Thyroid gland (tissue), 4 donors: ENCODE measurements around the gene SMIM41. TPM values are rescaled to one million over a fixed set of nuclear protein-coding genes. Genes with fewer than 3 reads are reported as not detected.

Experiments used
- DNase-seq, 2 donors: peaks; one replicate each; pipeline ENCODE4 v3.0.0-alpha.2; 2019
- H3K27ac ChIP-seq, 3 donors: fragments of 200-600 bp; sonication (generic); 1 replicate in 2 of 3; 2 replicates in 1 of 3; pipeline ENCODE4 v1.5.1; 2016 to 2019; ENCODE audit warnings: mild to moderate bottlenecking in 1 of 3, moderate library complexity in 1 of 3
- H3K27me3 ChIP-seq: fragments of 200-600 bp; sonication (generic); one replicate; pipeline ENCODE4 v1.5.1; 2019
- H3K36me3 ChIP-seq, 2 donors: fragments of 200-600 bp; sonication (generic); one replicate each; pipeline ENCODE4 v1.5.1; 2016 to 2019
- H3K4me1 ChIP-seq, 2 donors: fragments of 200-600 bp; sonication (generic); one replicate each; pipeline ENCODE4 v1.5.1; 2017 to 2019
- H3K4me3 ChIP-seq, 3 donors: fragments of 200-600 bp; sonication (generic); replicated peaks in 1 of 3; 1 replicate in 2 of 3; 2 replicates in 1 of 3; pipeline ENCODE4 v1.5.1; 2016; ENCODE audit warnings: mild to moderate bottlenecking in 1 of 3
- H3K9me3 ChIP-seq: fragments of 200-600 bp; sonication (generic); one replicate; pipeline ENCODE4 v1.5.1; 2017
- CTCF ChIP-seq, 6 experiments: fragments of 200-600 bp in 3 of 6; fragments of 450-650 bp in 3 of 6; sonication (generic) in 3 of 6; IDR thresholded peaks; one replicate each; pipeline ENCODE4 v1.5.1; 2016 to 2019; ENCODE audit warnings: antibody characterized with exemption in 6 of 6, mild to moderate bottlenecking in 2 of 6, inconsistent platforms in 1 of 6, moderate library complexity in 1 of 6
- POLR2A ChIP-seq, 2 donors: fragments of 450-650 bp; IDR thresholded peaks; one replicate each; pipeline ENCODE4 v1.6.1; 2017; ENCODE audit warnings: antibody characterized with exemption in 2 of 2, mild to moderate bottlenecking in 2 of 2, moderate library complexity in 1 of 2
- WGBS, 2 donors: methylation state at CpG; one replicate each; pipeline ENCODE4 v1.1.5; 2017; 5-methylcytosine and 5-hydroxymethylcytosine counted together
- intact Hi-C: fragments of 100-400 bp; cut with DNase I; formaldehyde crosslinking; loops from one replicate; pipeline ENCODE4 v1.15.1; 2023
- total RNA-seq, 4 donors: library from RNA; depleted of rRNA; stranded (reverse); fragments of >200 nt; gene quantifications; one replicate each; pipeline ENCODE4 v1.2.3, GENCODE V29; 2016

Gene SMIM41
- total RNA-seq, 4 donors from 2014 or later = 0.67 TPM; not detected in 3

DNA sequence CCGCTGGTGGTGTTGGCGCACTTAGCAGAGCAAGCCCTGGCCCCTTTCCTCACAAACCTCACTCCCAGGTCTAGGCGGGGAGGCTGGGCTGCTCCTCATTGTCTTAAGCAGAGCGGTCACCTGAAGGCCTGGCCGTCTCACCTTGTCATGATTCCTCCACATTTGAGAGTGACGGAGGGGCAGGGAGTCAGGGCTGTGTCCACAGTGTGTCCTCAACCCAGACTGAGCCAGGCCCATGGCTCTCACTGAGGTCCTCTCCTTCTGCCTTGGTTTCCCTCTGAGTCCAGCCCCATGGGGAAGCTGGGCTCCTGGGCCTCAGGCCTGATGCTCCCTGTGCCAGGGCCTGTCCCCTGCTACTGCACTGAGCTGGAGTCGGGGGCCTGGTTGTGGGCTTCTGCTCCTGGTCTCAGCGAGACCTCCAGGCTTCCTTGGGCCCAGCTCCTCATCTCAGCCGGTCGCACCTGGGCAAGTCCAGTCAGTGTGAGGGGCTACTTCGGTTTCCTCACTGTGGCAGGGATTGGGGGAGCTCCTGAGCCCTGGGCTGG lies 67.4 kb downstream of the SMIM41 start:
- H3K9me3 ChIP-seq = no peaks in the 10 kb centered on the region
- intact Hi-C loops = no loop called here
- 83 to 93% methylated on average over 7 of the region's 11 CpGs for WGBS, 2 donors
- H3K27me3 ChIP-seq = no peaks in the 10 kb centered on the region
- H3K36me3 ChIP-seq = no peaks in the 10 kb centered on the region
- H3K4me1 ChIP-seq = peaks cover 39 to 76% of the 10 kb centered on the region in 2 donors
- no peak overlapping the region for H3K4me3 ChIP-seq
- no peak for TF ChIP-seq CTCF (IDR thresholded peaks at IDR 0.05)
- TF ChIP-seq POLR2A (IDR thresholded peaks at IDR 0.05) = no peak
- DNase-seq = peak in 1 of 2 donors; percentile 18
- H3K27ac ChIP-seq = peak overlapping the region; percentile 97 to 100 (median 98)

DNA sequence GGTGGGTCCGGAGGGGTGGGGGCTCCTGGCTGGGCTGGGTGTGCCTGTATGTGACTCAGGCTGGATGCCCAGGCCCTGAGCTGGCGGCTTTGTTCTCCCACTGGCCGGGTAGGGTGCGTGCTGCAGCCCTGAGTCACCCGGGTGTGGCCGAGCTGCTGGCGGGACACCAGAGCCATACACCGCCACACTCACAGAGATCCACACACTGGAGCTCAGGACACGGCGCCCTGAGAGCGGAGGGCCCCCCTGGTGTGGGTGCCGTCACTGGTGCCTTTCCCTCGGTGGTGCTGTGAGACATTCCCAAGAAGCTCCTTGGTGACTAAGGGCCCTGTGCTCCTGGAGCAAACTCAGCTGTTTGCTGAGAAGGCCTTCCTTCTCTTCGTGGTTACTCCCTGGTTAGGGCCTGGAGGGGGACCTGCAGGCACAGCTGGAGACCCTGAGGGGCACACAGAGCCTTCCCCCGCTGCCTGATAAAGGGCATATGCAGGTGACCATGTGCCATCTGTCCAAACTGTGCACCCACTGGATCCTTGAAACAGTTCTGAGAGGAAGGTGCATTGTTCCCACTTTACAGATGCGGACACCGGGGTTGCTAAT lies 68.0 kb downstream of the SMIM41 start:
- Histone ChIP-seq H3K36me3 (no peaks in the 10 kb centered on the region), H3K9me3 (no peaks in the 10 kb centered on the region), H3K27ac (peak overlapping the region; percentile 97 to 100 (median 98)), H3K4me1 (peaks cover 42 to 82% of the 10 kb centered on the region in 2 donors), H3K27me3 (no peaks in the 10 kb centered on the region), H3K4me3 (no peak overlapping the region)
- peak; percentile 97 for DNase-seq
- intact Hi-C loops = no loop called here
- TF ChIP-seq POLR2A (IDR thresholded peaks at IDR 0.05) = peak; percentile 9 to 82
- TF ChIP-seq CTCF (IDR thresholded peaks at IDR 0.05) = peak in 1 of 6 experiments; percentile 14
- 30 to 56% methylated on average over 2 to 9 of the region's 17 CpGs for WGBS, 2 donors

DNA sequence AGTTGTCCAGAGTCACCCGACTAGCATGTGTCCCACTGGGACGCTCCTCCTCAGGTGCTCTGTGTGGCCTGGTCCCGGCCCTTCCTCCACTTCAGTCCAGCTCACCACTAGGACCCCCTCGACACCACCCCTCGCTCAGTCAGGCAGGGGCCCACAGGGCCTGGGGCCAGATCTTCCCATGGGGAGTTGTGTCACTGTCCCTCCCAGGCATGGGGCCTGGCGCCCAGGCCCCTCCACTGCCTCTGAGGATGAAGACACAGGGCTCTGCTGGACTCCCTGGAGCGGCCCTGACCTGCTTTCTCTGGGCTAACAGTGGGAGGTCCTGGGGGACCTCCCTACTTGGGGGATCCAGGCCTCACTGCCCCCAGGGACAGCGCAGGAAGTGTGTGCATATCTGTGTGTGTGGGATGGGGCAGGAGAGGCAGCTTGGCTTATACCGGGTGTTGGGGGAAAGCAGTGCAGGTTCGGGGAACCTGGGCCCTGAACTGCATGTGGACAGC lies 68.5 kb downstream of the SMIM41 start:
- intact Hi-C loops = no loop called here
- no peaks in the 10 kb centered on the region for H3K9me3 ChIP-seq
- TF ChIP-seq CTCF (IDR thresholded peaks at IDR 0.05) (no peak), POLR2A (IDR thresholded peaks at IDR 0.05) (no peak)
- H3K4me1 ChIP-seq = peaks cover 43 to 87% of the 10 kb centered on the region in 2 donors
- DNase-seq = no peak
- H3K36me3 ChIP-seq = no peaks in the 10 kb centered on the region
- 87 to 100% methylated on average over 5 of the region's 10 CpGs for WGBS, 2 donors
- H3K4me3 ChIP-seq = no peak overlapping the region
- peak overlapping the region; percentile 97 to 100 (median 98) for H3K27ac ChIP-seq
- H3K27me3 ChIP-seq = no peaks in the 10 kb centered on the region

DNA sequence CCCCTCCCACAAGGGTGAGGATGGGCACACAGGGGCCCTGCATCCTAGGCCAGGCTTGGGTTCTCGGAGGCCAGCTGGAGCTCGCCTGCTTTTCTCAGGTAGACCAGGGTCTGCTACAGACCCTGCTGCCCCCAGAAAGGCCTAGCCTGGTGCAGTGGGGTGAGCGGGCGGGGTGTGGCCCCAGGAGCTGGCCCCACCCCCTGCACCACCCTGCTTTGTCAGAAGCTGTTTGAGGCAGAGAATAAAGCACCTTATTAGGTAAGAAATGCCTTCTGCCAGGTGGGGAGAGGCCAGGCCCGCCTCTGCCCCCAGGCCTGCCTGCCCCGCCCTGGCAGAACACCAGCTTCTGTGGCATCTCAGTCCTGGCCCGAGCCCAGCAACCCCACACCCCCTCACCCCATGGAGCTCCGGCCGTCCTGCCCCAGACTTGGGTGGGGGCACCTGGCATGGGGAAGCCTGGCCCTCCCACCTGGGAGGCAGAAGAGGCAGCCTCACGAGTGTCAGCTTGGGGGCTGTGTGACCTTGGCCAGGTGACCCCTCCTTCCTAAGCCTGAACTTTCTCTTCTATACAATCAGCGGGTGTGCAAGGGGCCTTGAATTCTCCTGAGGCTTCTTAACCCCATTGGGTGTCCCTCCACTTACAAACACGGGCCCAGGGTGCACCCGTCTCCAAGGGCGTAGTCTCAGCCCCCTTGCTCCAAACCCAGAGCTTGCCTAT lies 69.1 kb downstream of the SMIM41 start:
- H3K27me3 ChIP-seq = no peaks in the 10 kb centered on the region
- no peak overlapping the region for H3K4me3 ChIP-seq
- TF ChIP-seq CTCF (IDR thresholded peaks at IDR 0.05) (no peak), POLR2A (IDR thresholded peaks at IDR 0.05) (peak; percentile 38 to 70)
- peak; percentile 90 to 93 for DNase-seq
- no peaks in the 10 kb centered on the region for H3K36me3 ChIP-seq
- peak overlapping the region; percentile 97 to 100 (median 98) for H3K27ac ChIP-seq
- WGBS, 2 donors = 77 to 78% methylated on average over 7 to 10 of the region's 14 CpGs
- peaks cover 43 to 82% of the 10 kb centered on the region in 2 donors for H3K4me1 ChIP-seq
- no peaks in the 10 kb centered on the region for H3K9me3 ChIP-seq
- intact Hi-C loops = no loop called here
